GM15510 (cell line): ENCODE measurements around the gene GNB1.

ENCODE experiments used
- POLR2A ChIP-seq: IDR thresholded peaks from 3 replicates; pipeline ENCODE4 v1.6.1; 2011; ENCODE audit warnings: borderline replicate concordance; ENCODE audit not compliant: insufficient read length; ENCODE audit errors: extremely low read depth

GNB1 gene

GRCh38 chr1:1890506-1891348 is at the start of gene GNB1:
Gene GNB1, minus strand, starts transcription at chr1:1891087. Its CDS starts 65,634 bp downstream, at chr1:1825453.
- TF ChIP-seq POLR2A: peak; percentile 83

- no peak for TF ChIP-seq POLR2A
Observed at GRCh38 chr1:1940123-1940425, 49.2 kb upstream of the GNB1 start.

- TF ChIP-seq POLR2A: no peak
Observed at GRCh38 chr1:1939296-1940122, 48.6 kb upstream of the GNB1 start.

- TF ChIP-seq POLR2A: no peak
Observed at GRCh38 chr1:1938613-1939295, 47.9 kb upstream of the GNB1 start.

- TF ChIP-seq POLR2A: no peak
Observed at GRCh38 chr1:1938276-1938573, 47.3 kb upstream of the GNB1 start.

GRCh38 chr1:1937549-1938275 is 46.8 kb upstream of the GNB1 start:
- TF ChIP-seq POLR2A: no peak

GRCh38 chr1:1937061-1937460 is 46.2 kb upstream of the GNB1 start:
- no peak for TF ChIP-seq POLR2A

GRCh38 chr1:1929639-1930545 is 39.0 kb upstream of the GNB1 start:
- no peak for TF ChIP-seq POLR2A

GRCh38 chr1:1929102-1929638 is 38.3 kb upstream of the GNB1 start:
- TF ChIP-seq POLR2A: no peak

- TF ChIP-seq POLR2A: no peak
Observed at GRCh38 chr1:1928231-1929101, 37.6 kb upstream of the GNB1 start.

GRCh38 chr1:1927751-1928150 is 36.9 kb upstream of the GNB1 start:
- TF ChIP-seq POLR2A: no peak

GRCh38 chr1:1926886-1927660 is 36.2 kb upstream of the GNB1 start:
- no peak for TF ChIP-seq POLR2A
